ENCODE measurements around the gene ANKRD52. TPM values are rescaled to one million over a fixed set of nuclear protein-coding genes. Genes with fewer than 3 reads are reported as not detected.
A peak's percentile ranks its signal among the peaks of the same experiment; 100 is the strongest.

ANKRD52 gene
- total RNA-seq, 1 donor from 2014 or later = 49.1 TPM

GRCh38 chr12:56221232-56221756 lies 36.9 kb downstream of the ANKRD52 start:
- no peak for TF ChIP-seq CTCF (IDR thresholded peaks at IDR 0.05; ENCODE audit: partially characterized antibody, unreplicated experiment)
- H3K4me3 Mint-ChIP-seq (ENCODE audit: unreplicated experiment) = peak overlapping the region; percentile 100
- peak overlapping the region; percentile 92 for H3K27ac Mint-ChIP-seq (ENCODE audit: unreplicated experiment)
- peaks cover 5% of the 10 kb centered on the region for H3K27me3 Mint-ChIP-seq (ENCODE audit: unreplicated experiment)
- H3K9me3 Mint-ChIP-seq (ENCODE audit: unreplicated experiment) = peaks cover 6% of the 10 kb centered on the region
- peaks cover 13% of the 10 kb centered on the region for H3K4me1 Mint-ChIP-seq (ENCODE audit: low read depth, unreplicated experiment)
- peak; percentile 49 for DNase-seq
- peaks cover 4% of the 10 kb centered on the region for H3K36me3 Mint-ChIP-seq (ENCODE audit: unreplicated experiment)

- peaks cover 13% of the 10 kb centered on the region for H3K4me1 Mint-ChIP-seq (ENCODE audit: low read depth, unreplicated experiment)
- peaks cover 5% of the 10 kb centered on the region for H3K27me3 Mint-ChIP-seq (ENCODE audit: unreplicated experiment)
- H3K27ac Mint-ChIP-seq (ENCODE audit: unreplicated experiment) = peak overlapping the region; percentile 92
- peak overlapping the region; percentile 100 for H3K4me3 Mint-ChIP-seq (ENCODE audit: unreplicated experiment)
- no peak for DNase-seq
- H3K36me3 Mint-ChIP-seq (ENCODE audit: unreplicated experiment) = peaks cover 4% of the 10 kb centered on the region
- TF ChIP-seq CTCF (IDR thresholded peaks at IDR 0.05; ENCODE audit: partially characterized antibody, unreplicated experiment) = no peak
- peaks cover 6% of the 10 kb centered on the region for H3K9me3 Mint-ChIP-seq (ENCODE audit: unreplicated experiment)
Measured at GRCh38 chr12:56220611-56221231, 37.5 kb downstream of the ANKRD52 start.

GRCh38 chr12:56219840-56220239 lies 38.3 kb downstream of the ANKRD52 start:
- TF ChIP-seq CTCF (IDR thresholded peaks at IDR 0.05; ENCODE audit: partially characterized antibody, unreplicated experiment) = no peak
- peak overlapping the region; percentile 78 for H3K4me3 Mint-ChIP-seq (ENCODE audit: unreplicated experiment)

GRCh38 chr12:56216461-56216860 lies 41.7 kb downstream of the ANKRD52 start:
- peaks cover 12% of the 10 kb centered on the region for H3K36me3 Mint-ChIP-seq (ENCODE audit: unreplicated experiment)
- H3K4me1 Mint-ChIP-seq (ENCODE audit: low read depth, unreplicated experiment) = peaks cover 2% of the 10 kb centered on the region
- no peak for DNase-seq
- H3K4me3 Mint-ChIP-seq (ENCODE audit: unreplicated experiment) = no peak overlapping the region
- H3K27ac Mint-ChIP-seq (ENCODE audit: unreplicated experiment) = peak overlapping the region; percentile 74
- peaks cover 1% of the 10 kb centered on the region for H3K9me3 Mint-ChIP-seq (ENCODE audit: unreplicated experiment)
- H3K27me3 Mint-ChIP-seq (ENCODE audit: unreplicated experiment) = peaks cover 2% of the 10 kb centered on the region
- no peak for TF ChIP-seq CTCF (IDR thresholded peaks at IDR 0.05; ENCODE audit: partially characterized antibody, unreplicated experiment)

More at GRCh38 chr12:56219840-56220239, 38.3 kb downstream of the ANKRD52 start:
- peaks cover 9% of the 10 kb centered on the region for H3K36me3 Mint-ChIP-seq (ENCODE audit: unreplicated experiment)
- peaks cover 6% of the 10 kb centered on the region for H3K9me3 Mint-ChIP-seq (ENCODE audit: unreplicated experiment)
- H3K4me1 Mint-ChIP-seq (ENCODE audit: low read depth, unreplicated experiment) = peaks cover 10% of the 10 kb centered on the region
- H3K27ac Mint-ChIP-seq (ENCODE audit: unreplicated experiment) = no peak overlapping the region
- no peak for DNase-seq
- peaks cover 5% of the 10 kb centered on the region for H3K27me3 Mint-ChIP-seq (ENCODE audit: unreplicated experiment)

GRCh38 chr12:56213878-56214277 lies 44.3 kb downstream of the ANKRD52 start:
- Mint-ChIP-seq H3K36me3 (ENCODE audit: unreplicated experiment) (peaks cover 17% of the 10 kb centered on the region), H3K4me3 (ENCODE audit: unreplicated experiment) (no peak overlapping the region), H3K4me1 (ENCODE audit: low read depth, unreplicated experiment) (no peaks in the 10 kb centered on the region), H3K27ac (ENCODE audit: unreplicated experiment) (no peak overlapping the region), H3K27me3 (ENCODE audit: unreplicated experiment) (no peaks in the 10 kb centered on the region), H3K9me3 (ENCODE audit: unreplicated experiment) (peaks cover 2% of the 10 kb centered on the region)
- no peak for DNase-seq
- no peak for TF ChIP-seq CTCF (IDR thresholded peaks at IDR 0.05; ENCODE audit: partially characterized antibody, unreplicated experiment)

Data from glutamatergic neuron (in vitro differentiated cells).